Lower leg skin (tissue), 4 donors: ENCODE measurements around the gene SECISBP2L. TPM values are rescaled to one million over a fixed set of nuclear protein-coding genes. Genes with fewer than 3 reads are reported as not detected.

Experiments
- DNase-seq, 2 donors: peaks; one replicate each; pipeline ENCODE4 v3.0.0-alpha.2; 2019; ENCODE audit warnings: low spot score in 2 of 2
- H3K4me3 ChIP-seq: fragments of 200-600 bp; sonication (generic); 2 replicates; pipeline ENCODE4 v1.5.1; 2017; ENCODE audit warnings: mild to moderate bottlenecking, low read depth; ENCODE audit not compliant: poor library complexity, severe bottlenecking
- POLR2A ChIP-seq, 2 donors: fragments of 450-650 bp; IDR thresholded peaks; one replicate each; pipeline ENCODE4 v1.6.1; 2016 to 2017; ENCODE audit warnings: antibody characterized with exemption in 2 of 2, mild to moderate bottlenecking in 1 of 2, moderate library complexity in 1 of 2
- WGBS, 2 donors: methylation state at CpG; one replicate each; pipeline ENCODE4 v1.1.5; 2018; 5-methylcytosine and 5-hydroxymethylcytosine counted together
- intact Hi-C: fragments of 100-400 bp; cut with DNase I; formaldehyde crosslinking; loops from one replicate; pipeline ENCODE4 v1.15.0; 2023; ENCODE audit warnings: low total_unique reads
- total RNA-seq, 4 donors: library from RNA; depleted of rRNA; stranded (reverse); fragments of >200 nt; gene quantifications; one replicate each; pipeline ENCODE4 v1.1.0, GENCODE V29; 2016
- TF ChIP-seq, protein P1 (sequence below), 3 donors: fragments of 450-650 bp; IDR thresholded peaks; one replicate each; pipeline ENCODE4 v1.5.1; 2016; ENCODE audit warnings: antibody characterized with exemption in 3 of 3, mild to moderate bottlenecking in 3 of 3, moderate library complexity in 2 of 3

SECISBP2L gene
- total RNA-seq, 4 donors from 2014 or later = 26.7 to 37.3 (median 30.7) TPM

DNA sequence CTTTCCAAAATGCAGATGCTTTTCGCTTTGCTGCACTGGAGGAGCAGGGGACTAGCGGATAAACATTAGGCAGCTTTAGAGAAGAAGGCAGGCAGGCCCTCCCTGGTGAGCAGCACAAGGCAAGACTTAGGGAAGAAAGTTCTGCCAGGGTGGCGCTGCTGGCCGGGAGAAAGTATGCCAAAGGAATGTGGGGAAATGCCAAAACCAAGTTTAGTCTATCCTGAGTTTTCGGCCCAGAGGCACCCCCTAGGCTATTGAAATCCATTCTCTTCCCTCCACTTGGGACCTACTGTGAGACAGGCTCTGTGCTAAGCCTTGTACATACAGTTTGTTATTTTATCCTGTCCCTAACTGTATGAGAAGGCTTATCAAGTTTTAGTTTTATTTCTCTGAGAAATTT lies 91.7 kb downstream of the SECISBP2L start:
- 58 to 59% methylated on average over 5 of the region's 5 CpGs for WGBS, 2 donors
- H3K4me3 ChIP-seq = no peak overlapping the region
- intact Hi-C loops = no loop called here
- TF ChIP-seq, protein P1, sequence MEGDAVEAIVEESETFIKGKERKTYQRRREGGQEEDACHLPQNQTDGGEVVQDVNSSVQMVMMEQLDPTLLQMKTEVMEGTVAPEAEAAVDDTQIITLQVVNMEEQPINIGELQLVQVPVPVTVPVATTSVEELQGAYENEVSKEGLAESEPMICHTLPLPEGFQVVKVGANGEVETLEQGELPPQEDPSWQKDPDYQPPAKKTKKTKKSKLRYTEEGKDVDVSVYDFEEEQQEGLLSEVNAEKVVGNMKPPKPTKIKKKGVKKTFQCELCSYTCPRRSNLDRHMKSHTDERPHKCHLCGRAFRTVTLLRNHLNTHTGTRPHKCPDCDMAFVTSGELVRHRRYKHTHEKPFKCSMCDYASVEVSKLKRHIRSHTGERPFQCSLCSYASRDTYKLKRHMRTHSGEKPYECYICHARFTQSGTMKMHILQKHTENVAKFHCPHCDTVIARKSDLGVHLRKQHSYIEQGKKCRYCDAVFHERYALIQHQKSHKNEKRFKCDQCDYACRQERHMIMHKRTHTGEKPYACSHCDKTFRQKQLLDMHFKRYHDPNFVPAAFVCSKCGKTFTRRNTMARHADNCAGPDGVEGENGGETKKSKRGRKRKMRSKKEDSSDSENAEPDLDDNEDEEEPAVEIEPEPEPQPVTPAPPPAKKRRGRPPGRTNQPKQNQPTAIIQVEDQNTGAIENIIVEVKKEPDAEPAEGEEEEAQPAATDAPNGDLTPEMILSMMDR (IDR thresholded peaks at IDR 0.05) = no peak
- no peak for TF ChIP-seq POLR2A (IDR thresholded peaks at IDR 0.05)
- no peak for DNase-seq

DNA sequence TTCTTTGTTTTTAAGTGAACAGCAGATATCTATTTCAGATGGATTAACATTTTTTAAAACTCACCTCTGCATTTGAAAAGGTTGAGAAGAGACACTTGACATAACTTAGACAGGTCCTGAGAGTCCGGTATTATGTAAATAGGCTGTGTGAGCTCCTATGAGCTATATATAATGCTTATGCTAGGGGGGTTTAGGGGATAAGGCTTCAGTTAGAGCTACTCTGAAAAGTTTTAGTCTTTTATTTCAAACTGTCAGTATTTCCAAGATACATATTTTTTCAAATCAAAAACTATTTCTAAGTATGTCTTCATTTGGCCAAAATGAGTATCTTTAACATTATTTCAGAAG lies 99.4 kb downstream of the SECISBP2L start:
- intact Hi-C loops = no loop called here
- TF ChIP-seq POLR2A (IDR thresholded peaks at IDR 0.05) = no peak
- TF ChIP-seq, protein P1 (IDR thresholded peaks at IDR 0.05) = no peak

DNA sequence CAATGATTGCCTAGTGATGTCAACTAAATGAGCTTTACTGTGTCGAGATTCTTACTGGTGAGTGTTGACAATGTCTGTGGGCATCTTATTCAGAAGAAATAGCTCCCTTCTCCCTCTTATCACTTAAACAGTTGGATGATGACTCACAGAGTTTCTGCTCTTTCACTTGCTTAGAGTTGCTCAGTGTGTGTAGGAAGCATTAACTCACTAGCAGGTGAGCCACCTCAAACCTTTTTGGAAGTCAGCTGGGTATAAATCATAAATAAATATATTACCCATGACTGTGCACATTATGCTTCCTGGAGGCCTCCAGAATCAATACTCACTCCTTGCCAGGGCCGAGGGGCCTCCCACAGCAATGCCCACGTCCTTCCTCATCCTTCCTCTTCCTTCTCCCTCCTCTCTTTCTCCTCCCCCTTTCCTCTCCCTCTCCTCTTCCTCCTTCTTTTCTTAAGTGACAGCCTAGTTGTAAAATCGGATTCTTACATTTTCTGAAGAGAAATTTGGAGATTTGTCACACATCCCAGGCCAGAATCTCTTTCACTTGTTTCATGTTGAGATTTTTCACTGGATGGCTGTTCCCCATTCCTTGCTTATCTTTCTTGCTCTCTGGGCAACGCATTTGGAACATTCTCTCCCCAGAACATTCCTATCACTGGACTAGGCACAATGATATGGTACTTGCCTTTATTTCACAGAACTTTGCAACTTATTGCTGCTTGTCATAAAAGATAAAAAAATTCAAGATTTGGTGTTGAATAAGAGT lies 100.0 kb downstream of the SECISBP2L start:
- intact Hi-C loops = no loop called here
- no peak for DNase-seq
- no peak overlapping the region for H3K4me3 ChIP-seq
- TF ChIP-seq, protein P1 (IDR thresholded peaks at IDR 0.05) = no peak
- no peak for TF ChIP-seq POLR2A (IDR thresholded peaks at IDR 0.05)
- WGBS, 2 donors = 51 to 52% methylated on average over 5 of the region's 5 CpGs

More for the DNA sequence above, 99.4 kb downstream of the SECISBP2L start:
- WGBS, 2 donors = 90 to 91% methylated on average over 1 of the region's 1 CpG
- H3K4me3 ChIP-seq = no peak overlapping the region
- no peak for DNase-seq

DNA sequence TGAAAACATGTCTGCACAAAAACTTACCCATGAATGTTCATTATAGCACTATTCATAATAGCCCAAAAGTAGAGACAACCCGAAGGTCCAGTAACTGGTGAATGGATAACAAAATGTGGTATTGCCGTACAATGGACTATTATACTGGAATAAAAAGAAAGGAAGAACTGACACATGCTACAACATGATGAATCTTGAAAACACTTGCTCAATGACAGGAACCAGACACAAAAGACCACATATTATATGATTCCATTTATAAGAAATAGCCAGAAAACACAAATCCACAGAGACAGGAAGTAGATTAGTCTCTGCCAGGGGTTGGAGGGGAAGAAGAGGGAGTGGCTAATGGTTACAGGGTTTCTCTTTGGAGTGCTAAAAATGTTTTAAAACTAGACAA lies 100.9 kb downstream of the SECISBP2L start:
- TF ChIP-seq, protein P1 (IDR thresholded peaks at IDR 0.05) = no peak
- no peak for TF ChIP-seq POLR2A (IDR thresholded peaks at IDR 0.05)
- WGBS, 2 donors = 35 to 61% methylated on average over 2 of the region's 2 CpGs
- H3K4me3 ChIP-seq = no peak overlapping the region
- intact Hi-C loops = no loop called here
- DNase-seq = no peak

DNA sequence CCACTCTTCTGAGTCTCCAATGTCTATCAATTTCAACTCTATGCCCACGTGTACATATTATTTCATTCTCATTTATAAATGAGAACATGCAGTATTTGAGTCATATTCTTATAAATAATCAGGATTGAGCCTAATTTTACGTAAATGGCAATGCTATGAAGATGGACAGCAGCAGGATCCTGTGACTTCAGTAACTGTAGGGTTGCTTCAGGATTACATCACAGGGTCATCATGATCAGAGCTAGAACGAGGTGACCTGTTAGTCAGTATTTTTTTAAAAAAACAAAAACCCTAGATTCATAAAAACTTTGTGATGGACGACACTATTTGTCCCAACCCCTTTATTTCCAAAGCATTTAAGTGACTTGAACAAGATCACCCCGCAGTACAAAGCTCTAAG lies 104.3 kb downstream of the SECISBP2L start:
- TF ChIP-seq, protein P1 (IDR thresholded peaks at IDR 0.05) = no peak
- TF ChIP-seq POLR2A (IDR thresholded peaks at IDR 0.05) = no peak
- WGBS, 2 donors = 84 to 86% methylated on average over 5 of the region's 5 CpGs
- intact Hi-C loops = no loop called here
- DNase-seq = no peak
- H3K4me3 ChIP-seq = no peak overlapping the region

DNA sequence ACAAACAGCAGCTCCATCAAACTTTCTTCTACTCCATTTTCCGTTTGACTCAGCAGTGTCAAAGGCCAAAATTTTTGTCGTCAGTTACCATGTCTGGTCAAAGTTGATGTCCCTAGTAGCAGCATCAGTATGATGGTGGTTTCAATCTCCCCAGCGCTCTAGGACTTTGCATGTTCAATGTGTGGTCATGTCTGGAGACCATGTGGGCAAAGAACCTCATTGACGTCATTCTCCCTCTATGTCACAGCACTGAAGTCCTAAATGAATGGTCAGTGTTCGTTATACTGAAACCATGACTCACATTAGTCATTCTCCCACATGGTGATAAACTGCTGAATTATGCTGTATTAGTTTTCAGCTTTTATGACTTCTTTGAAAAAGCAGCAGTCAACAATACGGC lies 105.7 kb downstream of the SECISBP2L start:
- TF ChIP-seq, protein P1 (IDR thresholded peaks at IDR 0.05) = no peak
- no peak for TF ChIP-seq POLR2A (IDR thresholded peaks at IDR 0.05)
- DNase-seq = no peak
- WGBS, 2 donors = 77 to 84% methylated on average over 6 of the region's 6 CpGs
- intact Hi-C loops = no loop called here
- H3K4me3 ChIP-seq = no peak overlapping the region
